GM11168 (cell line): ENCODE results near the gene FAM47E.

Experiments used
- in situ Hi-C: fragments of 300-500 bp; cut with MboI; formaldehyde crosslinking; loops from one replicate; pipeline ENCODE4 v1.12.0; 2022; ENCODE audit warnings: low sequenced_read_pairs; ENCODE audit not compliant: unreplicated experiment

The FAM47E gene

GRCh38 chr4:76316131-76316530, 64.6 kb downstream of the FAM47E start:
- in situ Hi-C loops: no loop called here

DNA sequence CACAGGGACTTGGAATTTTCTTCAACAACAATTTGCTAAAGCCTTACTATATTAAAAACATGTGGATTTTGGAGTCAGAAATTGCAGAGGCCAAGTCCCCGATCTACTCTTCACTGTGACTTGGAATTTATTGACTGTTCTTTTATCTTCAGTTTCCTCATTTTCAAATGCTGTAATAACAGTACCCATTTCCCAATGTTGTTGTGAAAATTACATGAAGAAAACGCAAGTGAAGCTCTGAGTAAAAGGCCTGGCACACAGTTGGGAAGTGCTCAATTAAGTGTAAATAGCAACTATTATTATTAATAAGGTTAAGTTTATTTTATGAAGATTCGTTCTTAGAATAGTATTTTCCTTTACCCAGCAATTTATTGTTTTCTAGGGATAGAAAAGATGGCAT, 70.7 kb downstream of the FAM47E start:
- in situ Hi-C loops: no loop called here

DNA sequence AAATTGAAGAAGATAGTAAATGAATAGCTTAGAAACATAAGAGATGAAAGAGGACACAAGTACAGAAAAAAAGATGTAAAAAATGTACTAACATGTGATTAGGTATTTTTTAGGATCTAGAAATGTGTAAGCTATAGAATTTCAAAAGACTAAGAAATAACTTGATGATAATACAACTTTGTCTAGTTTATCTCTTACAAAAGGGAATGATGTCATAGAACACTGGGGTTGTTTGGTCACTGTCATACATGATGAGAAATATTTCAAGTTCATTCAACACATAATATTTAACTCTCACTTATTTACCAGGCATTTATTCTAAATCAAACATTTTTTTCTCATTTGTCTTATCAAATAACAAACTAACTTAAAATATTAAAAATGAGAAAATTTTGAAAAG, 73.6 kb downstream of the FAM47E start:
- in situ Hi-C loops: no loop called here

DNA sequence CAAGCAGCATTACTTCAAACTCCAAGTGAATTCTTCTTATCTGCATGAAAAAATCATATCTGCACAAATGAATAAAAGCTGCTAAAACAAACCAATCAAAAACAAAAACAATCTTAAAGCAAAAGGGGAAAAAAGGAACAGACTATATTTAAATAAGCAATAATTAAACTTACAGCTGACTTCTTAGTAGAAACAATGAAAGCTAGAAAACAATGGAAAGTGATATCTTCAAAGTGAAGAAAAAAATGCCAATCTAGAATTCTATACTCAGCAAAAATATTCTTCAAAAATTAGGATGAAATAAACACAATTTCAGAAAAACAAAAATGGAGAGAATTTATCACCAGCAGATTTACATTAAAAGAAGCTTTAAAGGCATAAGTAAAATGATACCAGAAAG, 75.0 kb downstream of the FAM47E start:
- in situ Hi-C loops: no loop called here
